ENCODE data around the gene SLC16A1.

DNA sequence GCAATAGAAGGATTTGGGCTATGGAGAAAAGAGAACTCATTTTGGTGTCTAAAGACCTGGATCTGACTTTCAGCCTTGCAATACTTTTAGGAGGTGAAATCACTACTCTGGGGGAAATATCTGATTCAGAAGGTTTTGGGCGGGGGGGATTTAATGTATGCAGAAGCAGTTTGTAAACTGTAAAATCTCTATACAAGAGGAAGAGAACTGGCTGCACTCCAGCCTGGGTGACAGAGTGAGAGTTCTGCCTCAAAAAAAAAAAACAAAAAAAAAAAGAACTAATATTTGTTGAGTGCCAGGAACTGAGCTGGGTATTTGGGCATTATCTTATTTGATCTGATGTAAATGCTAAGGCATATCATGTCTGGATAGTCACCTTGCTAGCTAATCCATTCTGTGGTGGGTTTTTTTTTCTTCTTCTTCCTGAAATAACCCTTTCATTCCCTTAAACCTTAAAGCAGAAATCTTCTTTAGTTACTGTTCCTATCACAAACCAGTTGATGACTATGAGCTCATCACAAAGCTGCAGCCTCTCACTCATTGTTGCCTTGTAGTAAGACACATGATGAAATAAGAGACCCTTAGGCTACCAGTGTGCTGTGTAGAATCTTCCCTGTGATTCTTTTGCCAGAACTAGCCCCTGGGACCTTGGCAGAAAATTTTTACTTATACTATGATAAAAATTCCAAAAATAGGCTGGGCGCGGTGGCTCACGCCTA, 35.6 kb upstream of the SLC16A1 start:
- TF ChIP-seq EZH2 (IDR thresholded peaks at IDR 0.05) (no peak), POLR2AphosphoS5 (IDR thresholded peaks at IDR 0.05; ENCODE audit: borderline replicate concordance, low read depth, low read length) (no peak), FOXP2 (optimal IDR thresholded peaks at IDR 0.05; ENCODE audit: control extremely low read depth, extremely low read length, insufficient read depth) (no peak)
